MM.1S (cell line): Measurements from ENCODE around the gene ITGB2.

ENCODE experiments used
- EZH2 ChIP-seq: fragments of 300-600 bp; sonication (generic); optimal IDR thresholded peaks from 2 replicates; pipeline ENCODE3; 2017; ENCODE audit warnings: low read depth, mild to moderate bottlenecking, antibody characterized with exemption, low read length, mixed read lengths
- TF ChIP-seq, protein P1 (sequence below): fragments of 300-600 bp; sonication (generic); IDR thresholded peaks from 2 replicates; pipeline ENCODE4 v1.5.1; 2016; ENCODE audit warnings: antibody characterized with exemption, low read length, mixed read lengths

DNA sequence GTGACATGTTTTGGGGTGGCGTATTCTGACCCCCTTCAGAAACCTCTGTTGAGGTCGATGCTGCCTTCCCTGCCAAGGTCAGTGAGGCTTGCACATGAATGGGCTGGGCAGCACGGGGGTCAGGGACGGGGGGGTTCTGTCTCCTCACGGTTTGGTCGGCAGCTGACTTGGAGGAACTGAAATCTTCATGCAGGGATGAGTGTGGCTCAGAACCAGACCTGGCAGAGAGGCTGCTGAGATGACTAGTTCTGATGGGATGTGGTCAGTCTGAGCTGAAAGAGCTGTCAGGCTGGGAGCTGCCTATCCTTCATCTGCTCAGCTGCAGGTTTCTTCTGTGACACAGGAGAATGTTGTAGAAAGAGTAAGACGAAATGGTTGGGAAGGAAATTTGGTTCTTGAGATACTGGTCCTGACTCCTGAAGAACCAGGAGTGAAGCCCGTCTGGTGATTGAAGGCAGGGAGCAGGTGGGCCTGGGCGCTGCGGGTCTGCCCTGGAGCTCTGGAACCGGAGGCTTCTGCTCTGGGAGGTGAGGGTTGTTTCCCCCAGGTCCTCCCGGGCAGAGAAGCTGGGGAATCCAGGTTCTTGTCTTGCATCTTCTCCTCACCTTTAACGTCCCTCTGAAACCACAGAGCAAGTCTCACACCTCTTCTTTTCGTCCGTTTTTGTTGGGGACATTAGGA, 22.4 kb upstream of the ITGB2 start:
- TF ChIP-seq EZH2: no peak
- TF ChIP-seq, protein P1, sequence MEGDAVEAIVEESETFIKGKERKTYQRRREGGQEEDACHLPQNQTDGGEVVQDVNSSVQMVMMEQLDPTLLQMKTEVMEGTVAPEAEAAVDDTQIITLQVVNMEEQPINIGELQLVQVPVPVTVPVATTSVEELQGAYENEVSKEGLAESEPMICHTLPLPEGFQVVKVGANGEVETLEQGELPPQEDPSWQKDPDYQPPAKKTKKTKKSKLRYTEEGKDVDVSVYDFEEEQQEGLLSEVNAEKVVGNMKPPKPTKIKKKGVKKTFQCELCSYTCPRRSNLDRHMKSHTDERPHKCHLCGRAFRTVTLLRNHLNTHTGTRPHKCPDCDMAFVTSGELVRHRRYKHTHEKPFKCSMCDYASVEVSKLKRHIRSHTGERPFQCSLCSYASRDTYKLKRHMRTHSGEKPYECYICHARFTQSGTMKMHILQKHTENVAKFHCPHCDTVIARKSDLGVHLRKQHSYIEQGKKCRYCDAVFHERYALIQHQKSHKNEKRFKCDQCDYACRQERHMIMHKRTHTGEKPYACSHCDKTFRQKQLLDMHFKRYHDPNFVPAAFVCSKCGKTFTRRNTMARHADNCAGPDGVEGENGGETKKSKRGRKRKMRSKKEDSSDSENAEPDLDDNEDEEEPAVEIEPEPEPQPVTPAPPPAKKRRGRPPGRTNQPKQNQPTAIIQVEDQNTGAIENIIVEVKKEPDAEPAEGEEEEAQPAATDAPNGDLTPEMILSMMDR: no peak
